SK-N-SH (cell line): ENCODE measurements around the gene NKX2-2. TPM values are rescaled to one million over a fixed set of nuclear protein-coding genes. Genes with fewer than 3 reads are reported as not detected.

Experiments used
- CTCF ChIA-PET: fragments of 300-600, 350-600 bp; formaldehyde crosslinking; extraction: SDS; loops from one replicate; lab custom pipeline; 2021; lab: Yijun Ruan, JAX
- POLR2A ChIA-PET: fragments of 350-600 bp; sonication (Branson Sonifier 250); formaldehyde crosslinking; extraction: SDS; loops from one replicate; lab custom pipeline; 2020; ENCODE audit warnings: antibody characterized with exemption, inconsistent platforms; lab: Yijun Ruan, JAX
- DNase-seq: peaks from one replicate; pipeline ENCODE4 v3.0.0; 2012
- H2AFZ ChIP-seq: fragments of 200-600 bp; sonication (generic); 2 replicates; pipeline ENCODE4 v1.8.1; 2016; ENCODE audit warnings: antibody characterized with exemption, mild to moderate bottlenecking, low read depth
- H3F3A ChIP-seq: fragments of 200-600 bp; sonication (generic); replicated peaks from 2 replicates; pipeline ENCODE3; 2016; ENCODE audit warnings: antibody characterized with exemption, mild to moderate bottlenecking; ENCODE audit not compliant: insufficient read depth
- H3K27ac ChIP-seq, 2 experiments: fragments of 200-500 bp in 1 of 2; fragments of 200-600 bp in 1 of 2; sonication (Bioruptor generic) in 1 of 2; sonication (generic), shearing (Covaris generic) in 1 of 2; 2 replicates each; pipeline versions ENCODE4 v1.5.1 to v1.6.1; 2014 to 2016; ENCODE audit warnings: low read depth in 2 of 2, inconsistent platforms in 1 of 2, low read length in 1 of 2, mild to moderate bottlenecking in 1 of 2, mixed read lengths in 1 of 2
- H3K27me3 ChIP-seq: fragments of 200-600 bp; sonication (generic), shearing (Covaris generic); 2 replicates; pipeline ENCODE4 v1.6.1; 2016; ENCODE audit warnings: mixed run types; ENCODE audit not compliant: insufficient read depth
- H3K36me3 ChIP-seq, 2 experiments: fragments of 200-500 bp in 1 of 2; fragments of 200-600 bp in 1 of 2; sonication (Bioruptor generic) in 1 of 2; sonication (generic) in 1 of 2; replicated peaks in 1 of 2; 2 replicates each; pipeline versions ENCODE3 to v1.5.1; 2014 to 2016; ENCODE audit warnings: low read length in 1 of 2, mild to moderate bottlenecking in 1 of 2; ENCODE audit not compliant: insufficient read depth in 2 of 2, control insufficient read depth in 1 of 2
- H3K4me1 ChIP-seq, 2 experiments: fragments of 200-500 bp in 1 of 2; fragments of 200-600 bp in 1 of 2; sonication (Bioruptor generic) in 1 of 2; sonication (generic), shearing (Covaris generic) in 1 of 2; 2 replicates each; pipeline versions ENCODE4 v1.5.1 to v1.6.1; 2014 to 2016; ENCODE audit warnings: low read depth in 1 of 2, low read length in 1 of 2, mixed run types in 1 of 2; ENCODE audit not compliant: insufficient read depth in 2 of 2, control insufficient read depth in 1 of 2
- H3K4me2 ChIP-seq: fragments of 200-600 bp; sonication (generic), shearing (Covaris generic); 2 replicates; pipeline ENCODE4 v1.6.1; 2017; ENCODE audit warnings: mixed run types
- H3K4me3 ChIP-seq, 2 experiments: fragments of 200-500 bp in 1 of 2; fragments of 200-600 bp in 1 of 2; sonication (Bioruptor generic) in 1 of 2; sonication (generic), shearing (Covaris generic) in 1 of 2; 2 replicates each; pipeline versions ENCODE4 v1.5.1 to v1.8.1; 2014 to 2016; ENCODE audit warnings: low read depth in 2 of 2, inconsistent platforms in 1 of 2, low read length in 1 of 2, mild to moderate bottlenecking in 1 of 2, mixed read lengths in 1 of 2, moderate library complexity in 1 of 2
- H3K79me2 ChIP-seq: fragments of 200-600 bp; sonication (generic); 2 replicates; pipeline ENCODE4 v1.8.1; 2017; ENCODE audit warnings: mild to moderate bottlenecking; ENCODE audit not compliant: insufficient read depth
- H3K9ac ChIP-seq: fragments of 200-600 bp; sonication (generic); 2 replicates; pipeline ENCODE4 v1.6.1; 2017; ENCODE audit warnings: mixed run types
- H3K9me2 ChIP-seq: fragments of 200-600 bp; sonication (generic); 2 replicates; pipeline ENCODE4 v1.6.1; 2017; ENCODE audit warnings: mixed run types
- H3K9me3 ChIP-seq: fragments of 200-600 bp; sonication (generic); 2 replicates; pipeline ENCODE4 v1.6.1; 2017; ENCODE audit warnings: mixed run types, mild to moderate bottlenecking, moderate library complexity
- H4K20me1 ChIP-seq: fragments of 200-600 bp; sonication (generic); 2 replicates; pipeline ENCODE4 v1.6.1; 2017; ENCODE audit warnings: mild to moderate bottlenecking, mixed run types; ENCODE audit not compliant: insufficient read depth
- CHD2 ChIP-seq: fragments of 150-350 bp; IDR thresholded peaks from 2 replicates; pipeline ENCODE4 v1.6.1; 2018; ENCODE audit warnings: low read length; ENCODE audit not compliant: partially characterized antibody
- ELF1 ChIP-seq: IDR thresholded peaks from 2 replicates; pipeline ENCODE4 v1.4.0; 2012
- EP300 ChIP-seq, 2 experiments: IDR thresholded peaks; 2 replicates each; pipeline versions ENCODE4 v1.4.0 to v1.6.1; 2012; ENCODE audit warnings: borderline replicate concordance in 1 of 2, low read depth in 1 of 2, low read length in 1 of 2
- EZH2phosphoT487 ChIP-seq: fragments of 200-600 bp; sonication (generic); IDR thresholded peaks from 2 replicates; pipeline ENCODE4 v1.6.1; 2017; ENCODE audit warnings: low read depth, mixed run types, mild to moderate bottlenecking, antibody characterized with exemption, moderate library complexity, borderline replicate concordance
- FOSL2 ChIP-seq: IDR thresholded peaks from 2 replicates; pipeline ENCODE4 v1.4.0; 2012; ENCODE audit warnings: low read depth, mild to moderate bottlenecking, moderate library complexity, borderline replicate concordance
- FOXJ3 ChIP-seq: sonication (generic); formaldehyde crosslinking; IDR thresholded peaks from 2 replicates; pipeline ENCODE4 v1.5.1; 2020; ENCODE audit warnings: mild to moderate bottlenecking, missing genetic modification reagents
- GATA2 ChIP-seq: sonication (generic); formaldehyde crosslinking; IDR thresholded peaks from 2 replicates; pipeline ENCODE4 v1.5.0; 2020; ENCODE audit warnings: mild to moderate bottlenecking, missing genetic modification reagents
- JUND ChIP-seq: IDR thresholded peaks from 2 replicates; pipeline ENCODE4 v1.4.0; 2012
- MEF2A ChIP-seq: IDR thresholded peaks from 2 replicates; pipeline ENCODE4 v1.4.0; 2012; ENCODE audit warnings: low read depth, borderline replicate concordance
- NFIC ChIP-seq: IDR thresholded peaks from 2 replicates; pipeline ENCODE4 v1.4.0; 2012; ENCODE audit warnings: borderline replicate concordance
- NRF1 ChIP-seq: IDR thresholded peaks from 2 replicates; pipeline ENCODE4 v1.6.1; 2012; ENCODE audit warnings: low read depth, mild to moderate bottlenecking, low read length
- POLR2AphosphoS5 ChIP-seq: IDR thresholded peaks from 2 replicates; pipeline ENCODE4 v1.6.1; 2012; ENCODE audit warnings: low read depth, low read length
- RAD21 ChIP-seq: IDR thresholded peaks from 2 replicates; pipeline ENCODE4 v1.6.1; 2012; ENCODE audit warnings: mild to moderate bottlenecking, low read length
- RCOR1 ChIP-seq: fragments of 150-350 bp; IDR thresholded peaks from 2 replicates; pipeline ENCODE4 v1.6.1; 2017; ENCODE audit warnings: antibody characterized with exemption, low read length
- RFX5 ChIP-seq: IDR thresholded peaks from 2 replicates; pipeline ENCODE4 v1.6.1; 2012; ENCODE audit warnings: mild to moderate bottlenecking, improper control_type of control experiment, low read length
- RXRA ChIP-seq: IDR thresholded peaks from 2 replicates; pipeline ENCODE4 v1.4.0; 2012; ENCODE audit warnings: low read depth, mild to moderate bottlenecking, borderline replicate concordance
- SMC3 ChIP-seq: IDR thresholded peaks from 2 replicates; pipeline ENCODE4 v1.6.1; 2012; ENCODE audit warnings: low read depth, low read length, improper control_type of control experiment
- TAF1 ChIP-seq: IDR thresholded peaks from 2 replicates; pipeline ENCODE4 v1.6.1; 2012; ENCODE audit warnings: low read depth, mild to moderate bottlenecking, low read length, moderate library complexity, borderline replicate concordance
- WGBS: methylation state at CpG from one replicate; pipeline ENCODE4 v1.1.6; 2017; ENCODE audit warnings: low lambda C conversion rate; 5-methylcytosine and 5-hydroxymethylcytosine counted together
- polyA plus RNA-seq, 3 experiments: library from polyadenylated mRNA; depleted of rRNA; stranded (reverse); fragments of >200 nt; gene quantifications; 2 replicates each; pipeline ENCODE4 v1.2.3, GENCODE V29; 2012
- TF ChIP-seq, protein P1 (sequence below): fragments of 200-600 bp; sonication (generic); IDR thresholded peaks from 2 replicates; pipeline ENCODE4 v1.6.1; 2017; ENCODE audit warnings: antibody characterized with exemption, mild to moderate bottlenecking, moderate library complexity
- TF ChIP-seq, protein P2 (sequence below): IDR thresholded peaks from 2 replicates; pipeline ENCODE4; 2012
- TF ChIP-seq, protein P3 (sequence below): IDR thresholded peaks from 2 replicates; pipeline ENCODE4 v1.4.0; 2012; ENCODE audit warnings: low read depth, borderline replicate concordance

NKX2-2 gene
- polyA plus RNA-seq, 1 of the 3 experiments (the other 2 are of a cell fraction): not detected

DNA sequence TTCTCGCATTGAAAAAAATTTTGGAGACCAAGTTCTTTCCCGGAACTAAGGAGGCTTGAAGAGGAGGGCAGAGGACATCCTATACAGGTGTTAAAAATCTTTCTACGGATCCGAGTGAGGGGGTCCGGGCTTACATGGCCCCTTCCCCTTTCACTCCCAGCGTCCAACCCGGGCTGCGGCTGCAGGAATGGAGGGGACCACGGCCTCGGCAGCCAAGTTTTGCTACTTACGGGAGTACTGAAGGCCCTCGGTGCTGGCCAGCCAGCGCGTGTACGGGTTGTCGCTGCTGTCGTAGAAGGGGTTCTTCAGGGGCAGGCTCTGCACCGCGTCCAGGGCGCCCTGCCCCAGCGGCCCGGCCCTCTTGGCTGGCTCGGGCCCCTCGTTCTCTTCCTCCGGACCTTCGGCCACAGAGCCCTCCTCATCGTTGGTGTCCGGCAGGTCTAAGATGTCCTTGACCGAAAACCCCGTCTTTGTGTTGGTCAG is 642 bp downstream of the NKX2-2 start:
- TF ChIP-seq GATA2: no peak
- TF ChIP-seq MEF2A: no peak
- no peak for TF ChIP-seq JUND
- no peak for TF ChIP-seq FOXJ3 (CRISPR knock-in tag)
- no peak for TF ChIP-seq RXRA
- no peak for TF ChIP-seq SMC3
- TF ChIP-seq CHD2: no peak
- TF ChIP-seq EZH2phosphoT487: no peak
- no peak for TF ChIP-seq RAD21
- no peak for TF ChIP-seq POLR2AphosphoS5
- TF ChIP-seq, all 33 proteins: peak for 0
- CTCF ChIA-PET: interaction anchor here (3.4 to 9.8 kb wide), 2 partner anchors 8 to 278 kb away, joined by 18 to 75 read pairs; no protein-coding TSS in a partner anchor

DNA sequence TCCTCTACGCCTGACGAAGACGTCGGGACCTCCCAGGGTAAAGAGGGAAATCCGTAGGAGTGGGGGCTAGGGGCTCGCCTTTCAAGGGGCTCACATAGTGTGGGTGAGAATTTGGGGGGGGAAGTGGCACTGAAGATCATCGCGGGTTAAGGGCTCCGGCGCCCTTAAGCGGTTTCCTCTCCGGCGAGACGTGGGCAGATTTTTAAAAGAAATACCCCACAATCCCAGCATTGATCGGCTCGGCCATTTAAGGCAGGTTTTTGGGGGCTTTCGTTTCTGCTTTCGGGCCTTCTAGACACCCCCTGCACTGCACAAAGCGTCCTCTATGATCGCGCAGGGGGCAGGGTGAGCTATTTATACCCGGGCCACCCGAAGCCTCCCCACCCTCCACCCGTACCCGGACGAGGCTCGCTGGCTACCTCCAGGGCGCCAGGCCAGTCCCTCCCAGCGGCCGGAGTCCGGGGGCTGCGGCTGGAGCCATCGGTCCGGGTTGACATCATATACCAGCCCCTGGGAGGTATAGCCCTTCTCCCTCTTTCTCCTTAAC is 1.2 kb downstream of the NKX2-2 start:
- Histone ChIP-seq H3K79me2 (no peaks in the 10 kb centered on the region), H3K4me2 (peak overlapping the region; percentile 59), H3K9me3 (no peaks in the 10 kb centered on the region), H3F3A (no peaks in the 10 kb centered on the region), H4K20me1 (no peaks in the 10 kb centered on the region), H3K9ac (no peak overlapping the region), H3K36me3 (no peaks in the 10 kb centered on the region), H3K27me3 (peaks cover 92% of the 10 kb centered on the region), H3K9me2 (no peaks in the 10 kb centered on the region), H3K4me3 (0 out of 4 replicates have a peak overlapping the region, but pooled peaks of 1 of the 2 experiments have one; percentile 23), H3K27ac (no peak overlapping the region), H2AFZ (no peak overlapping the region), H3K4me1 (no peaks in the 10 kb centered on the region)
- POLR2A ChIA-PET: no interaction called here
- DNase-seq: peak; percentile 50
- 0% methylated on average over 19 of the region's 34 CpGs for WGBS
- CTCF ChIA-PET: interaction anchor here (0.7 kb wide), 1 partner anchor 277 kb away, joined by 3 read pairs; no protein-coding TSS in a partner anchor
- TF ChIP-seq, protein P1, sequence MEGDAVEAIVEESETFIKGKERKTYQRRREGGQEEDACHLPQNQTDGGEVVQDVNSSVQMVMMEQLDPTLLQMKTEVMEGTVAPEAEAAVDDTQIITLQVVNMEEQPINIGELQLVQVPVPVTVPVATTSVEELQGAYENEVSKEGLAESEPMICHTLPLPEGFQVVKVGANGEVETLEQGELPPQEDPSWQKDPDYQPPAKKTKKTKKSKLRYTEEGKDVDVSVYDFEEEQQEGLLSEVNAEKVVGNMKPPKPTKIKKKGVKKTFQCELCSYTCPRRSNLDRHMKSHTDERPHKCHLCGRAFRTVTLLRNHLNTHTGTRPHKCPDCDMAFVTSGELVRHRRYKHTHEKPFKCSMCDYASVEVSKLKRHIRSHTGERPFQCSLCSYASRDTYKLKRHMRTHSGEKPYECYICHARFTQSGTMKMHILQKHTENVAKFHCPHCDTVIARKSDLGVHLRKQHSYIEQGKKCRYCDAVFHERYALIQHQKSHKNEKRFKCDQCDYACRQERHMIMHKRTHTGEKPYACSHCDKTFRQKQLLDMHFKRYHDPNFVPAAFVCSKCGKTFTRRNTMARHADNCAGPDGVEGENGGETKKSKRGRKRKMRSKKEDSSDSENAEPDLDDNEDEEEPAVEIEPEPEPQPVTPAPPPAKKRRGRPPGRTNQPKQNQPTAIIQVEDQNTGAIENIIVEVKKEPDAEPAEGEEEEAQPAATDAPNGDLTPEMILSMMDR: no peak
- no peak for TF ChIP-seq NRF1
- no peak for TF ChIP-seq FOSL2
- no peak for TF ChIP-seq RCOR1
- TF ChIP-seq POLR2AphosphoS5: no peak
- TF ChIP-seq NFIC: no peak
- TF ChIP-seq, protein P2, sequence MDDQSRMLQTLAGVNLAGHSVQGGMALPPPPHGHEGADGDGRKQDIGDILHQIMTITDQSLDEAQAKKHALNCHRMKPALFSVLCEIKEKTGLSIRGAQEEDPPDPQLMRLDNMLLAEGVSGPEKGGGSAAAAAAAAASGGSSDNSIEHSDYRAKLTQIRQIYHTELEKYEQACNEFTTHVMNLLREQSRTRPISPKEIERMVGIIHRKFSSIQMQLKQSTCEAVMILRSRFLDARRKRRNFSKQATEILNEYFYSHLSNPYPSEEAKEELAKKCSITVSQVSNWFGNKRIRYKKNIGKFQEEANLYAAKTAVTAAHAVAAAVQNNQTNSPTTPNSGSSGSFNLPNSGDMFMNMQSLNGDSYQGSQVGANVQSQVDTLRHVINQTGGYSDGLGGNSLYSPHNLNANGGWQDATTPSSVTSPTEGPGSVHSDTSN: no peak
- no peak for TF ChIP-seq RFX5
- no peak for TF ChIP-seq ELF1
- TF ChIP-seq, protein P3, sequence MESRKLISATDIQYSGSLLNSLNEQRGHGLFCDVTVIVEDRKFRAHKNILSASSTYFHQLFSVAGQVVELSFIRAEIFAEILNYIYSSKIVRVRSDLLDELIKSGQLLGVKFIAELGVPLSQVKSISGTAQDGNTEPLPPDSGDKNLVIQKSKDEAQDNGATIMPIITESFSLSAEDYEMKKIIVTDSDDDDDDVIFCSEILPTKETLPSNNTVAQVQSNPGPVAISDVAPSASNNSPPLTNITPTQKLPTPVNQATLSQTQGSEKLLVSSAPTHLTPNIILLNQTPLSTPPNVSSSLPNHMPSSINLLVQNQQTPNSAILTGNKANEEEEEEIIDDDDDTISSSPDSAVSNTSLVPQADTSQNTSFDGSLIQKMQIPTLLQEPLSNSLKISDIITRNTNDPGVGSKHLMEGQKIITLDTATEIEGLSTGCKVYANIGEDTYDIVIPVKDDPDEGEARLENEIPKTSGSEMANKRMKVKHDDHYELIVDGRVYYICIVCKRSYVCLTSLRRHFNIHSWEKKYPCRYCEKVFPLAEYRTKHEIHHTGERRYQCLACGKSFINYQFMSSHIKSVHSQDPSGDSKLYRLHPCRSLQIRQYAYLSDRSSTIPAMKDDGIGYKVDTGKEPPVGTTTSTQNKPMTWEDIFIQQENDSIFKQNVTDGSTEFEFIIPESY: no peak
- no peak for TF ChIP-seq TAF1
- no peak for TF ChIP-seq MEF2A
- no peak for TF ChIP-seq JUND
- no peak for TF ChIP-seq RXRA
- TF ChIP-seq EP300 (IDR thresholded peaks at IDR 0.05; ENCODE audit: borderline replicate concordance in 1 of 2, low read depth in 1 of 2, low read length in 1 of 2): no peak

More for the DNA sequence above, 642 bp downstream of the NKX2-2 start:
- Histone ChIP-seq H3K4me3 (0 out of 4 replicates have a peak overlapping the region, but pooled peaks of 1 of the 2 experiments have one; percentile 23), H3K9me3 (no peaks in the 10 kb centered on the region), H3K4me1 (no peaks in the 10 kb centered on the region), H3K9ac (no peak overlapping the region), H3K36me3 (no peaks in the 10 kb centered on the region), H4K20me1 (no peaks in the 10 kb centered on the region), H3F3A (no peaks in the 10 kb centered on the region), H2AFZ (no peak overlapping the region), H3K27me3 (peaks cover 92% of the 10 kb centered on the region), H3K9me2 (no peaks in the 10 kb centered on the region), H3K4me2 (peak overlapping the region; percentile 59), H3K79me2 (no peaks in the 10 kb centered on the region), H3K27ac (no peak overlapping the region)
- WGBS: 4% methylated on average over 7 of the region's 30 CpGs
- peak; percentile 33 for DNase-seq
- POLR2A ChIA-PET: no interaction called here
